HEK293 (cell line): ENCODE measurements around the gene PFDN6.
A peak's percentile ranks its signal among the peaks of the same experiment; 100 is the strongest.

Source experiments
- CTCF ChIA-PET: fragments of 350-600 bp; formaldehyde crosslinking; extraction: SDS; loops from one replicate; lab custom pipeline; 2021; ENCODE audit warnings: antibody characterized with exemption; lab: Yijun Ruan, JAX
- POLR2A ChIA-PET: fragments of 300-600 bp; formaldehyde crosslinking; extraction: SDS; loops from one replicate; lab custom pipeline; 2020; ENCODE audit warnings: antibody characterized with exemption, inconsistent platforms; lab: Yijun Ruan, JAX
- H3K27ac ChIP-seq: fragments of 200-500 bp; sonication (Bioruptor generic); 2 replicates; pipeline ENCODE4 v1.5.1; 2014; ENCODE audit warnings: low read depth, low read length, control low read depth, inconsistent platforms; ENCODE audit errors: extremely low read depth
- H3K36me3 ChIP-seq, 2 experiments: fragments of 200-500 bp in 1 of 2; sonication (Bioruptor generic) in 1 of 2; 1 replicate in 1 of 2; 2 replicates in 1 of 2; pipeline ENCODE4 v1.5.1; 2014 to 2017; ENCODE audit warnings: inconsistent platforms in 2 of 2, low read length in 2 of 2; ENCODE audit not compliant: control insufficient read depth in 2 of 2, insufficient read depth in 1 of 2
- H3K4me1 ChIP-seq: fragments of 200-500 bp; sonication (Bioruptor generic); 2 replicates; pipeline ENCODE4 v1.5.1; 2014; ENCODE audit warnings: mild to moderate bottlenecking, low read length, inconsistent platforms; ENCODE audit not compliant: control insufficient read depth, insufficient read depth
- H3K4me3 ChIP-seq: 2 replicates; pipeline ENCODE4 v1.5.1; 2011; ENCODE audit warnings: low read depth, mild to moderate bottlenecking, control low read depth, low read length, moderate library complexity
- H3K9me3 ChIP-seq: fragments of 200-500 bp; sonication (Bioruptor generic); 2 replicates; pipeline ENCODE4 v1.5.1; 2014; ENCODE audit warnings: low read depth, low read length, inconsistent platforms; ENCODE audit not compliant: control insufficient read depth, insufficient read depth
- BCL11B ChIP-seq: fragments of 450-650 bp; formaldehyde crosslinking; IDR thresholded peaks from 2 replicates; pipeline ENCODE4 v1.5.1; 2016; ENCODE audit warnings: low read depth, missing biosample characterization, missing genetic modification characterization
- GFI1B ChIP-seq: fragments of 450-650 bp; formaldehyde crosslinking; IDR thresholded peaks from 2 replicates; pipeline ENCODE4 v1.5.1; 2016; ENCODE audit warnings: missing biosample characterization, missing genetic modification characterization
- GLIS2 ChIP-seq: fragments of 450-650 bp; formaldehyde crosslinking; IDR thresholded peaks from 2 replicates; pipeline ENCODE4 v1.5.1; 2016; ENCODE audit warnings: missing biosample characterization, missing genetic modification characterization
- IKZF3 ChIP-seq: fragments of 450-650 bp; IDR thresholded peaks from 2 replicates; pipeline ENCODE4 v1.5.0; 2018; ENCODE audit warnings: missing biosample characterization, mild to moderate bottlenecking, missing genetic modification characterization, moderate library complexity
- KLF9 ChIP-seq: fragments of 450-650 bp; formaldehyde crosslinking; IDR thresholded peaks from 2 replicates; pipeline ENCODE4 v1.5.1; 2016; ENCODE audit warnings: missing biosample characterization, missing genetic modification characterization, low read depth
- PATZ1 ChIP-seq: fragments of 450-650 bp; formaldehyde crosslinking; IDR thresholded peaks from 2 replicates; pipeline ENCODE4 v1.5.1; 2016; ENCODE audit warnings: missing biosample characterization, missing genetic modification characterization
- SP7 ChIP-seq: fragments of 450-650 bp; formaldehyde crosslinking; IDR thresholded peaks from 2 replicates; pipeline ENCODE4 v1.5.1; 2016; ENCODE audit warnings: missing biosample characterization, missing genetic modification characterization
- ZBTB17 ChIP-seq: fragments of 450-650 bp; formaldehyde crosslinking; IDR thresholded peaks from 2 replicates; pipeline ENCODE4 v1.5.1; 2016; ENCODE audit warnings: missing biosample characterization, missing genetic modification characterization
- ZBTB48 ChIP-seq: fragments of 450-650 bp; formaldehyde crosslinking; IDR thresholded peaks from 2 replicates; pipeline ENCODE4 v1.5.1; 2016; ENCODE audit warnings: missing biosample characterization, missing genetic modification characterization
- ZBTB6 ChIP-seq: fragments of 450-650 bp; formaldehyde crosslinking; IDR thresholded peaks from 2 replicates; pipeline ENCODE4 v1.5.1; 2017; ENCODE audit warnings: missing biosample characterization, missing genetic modification characterization
- ZBTB7A ChIP-seq: fragments of 450-650 bp; formaldehyde crosslinking; IDR thresholded peaks from 2 replicates; pipeline ENCODE4 v1.5.1; 2016; ENCODE audit warnings: low read depth, missing biosample characterization, missing genetic modification characterization
- ZFHX2 ChIP-seq: fragments of 450-650 bp; formaldehyde crosslinking; conservative IDR thresholded peaks from 2 replicates; pipeline ENCODE4 v1.5.1; 2016; ENCODE audit warnings: missing biosample characterization, missing genetic modification characterization
- ZNF138 ChIP-seq: fragments of 450-650 bp; formaldehyde crosslinking; IDR thresholded peaks from 2 replicates; pipeline ENCODE4 v1.5.1; 2016; ENCODE audit warnings: missing biosample characterization, missing genetic modification characterization, borderline replicate concordance
- ZNF184 ChIP-seq: fragments of 450-650 bp; IDR thresholded peaks from 2 replicates; pipeline ENCODE4 v1.5.1; 2018; ENCODE audit warnings: missing biosample characterization, mild to moderate bottlenecking, missing genetic modification characterization
- ZNF2 ChIP-seq: fragments of 450-650 bp; formaldehyde crosslinking; IDR thresholded peaks from 2 replicates; pipeline ENCODE4 v1.5.1; 2016; ENCODE audit warnings: missing biosample characterization, missing genetic modification characterization
- ZNF23 ChIP-seq: fragments of 450-650 bp; formaldehyde crosslinking; IDR thresholded peaks from 2 replicates; pipeline ENCODE4 v1.5.1; 2016; ENCODE audit warnings: missing biosample characterization, missing genetic modification characterization, borderline replicate concordance
- ZNF266 ChIP-seq: fragments of 450-650 bp; formaldehyde crosslinking; IDR thresholded peaks from 2 replicates; pipeline ENCODE4 v1.5.1; 2016; ENCODE audit warnings: missing biosample characterization, missing genetic modification characterization, low read depth
- ZNF274 ChIP-seq, 2 experiments: fragments of 200-500 bp in 1 of 2; fragments of 450-650 bp in 1 of 2; sonication (Bioruptor generic) in 1 of 2; formaldehyde crosslinking in 1 of 2; IDR thresholded peaks; 2 replicates each; pipeline versions ENCODE4 v1.5.1 to v1.6.1; 2014 to 2016; ENCODE audit warnings: borderline replicate concordance in 1 of 2, inconsistent platforms in 1 of 2, low read length in 1 of 2, missing biosample characterization in 1 of 2, missing genetic modification characterization in 1 of 2
- ZNF335 ChIP-seq: fragments of 450-650 bp; formaldehyde crosslinking; conservative IDR thresholded peaks from 2 replicates; pipeline ENCODE4 v1.5.1; 2016; ENCODE audit warnings: missing biosample characterization, missing genetic modification characterization
- ZNF37A ChIP-seq: fragments of 450-650 bp; IDR thresholded peaks from 2 replicates; pipeline ENCODE4 v1.5.1; 2018; ENCODE audit warnings: missing biosample characterization, missing genetic modification characterization
- ZNF391 ChIP-seq: fragments of 450-650 bp; formaldehyde crosslinking; IDR thresholded peaks from 2 replicates; pipeline ENCODE4 v1.5.1; 2016; ENCODE audit warnings: low read depth, missing biosample characterization, missing genetic modification characterization, borderline replicate concordance
- ZNF449 ChIP-seq: fragments of 450-650 bp; formaldehyde crosslinking; IDR thresholded peaks from 2 replicates; pipeline ENCODE4 v1.5.1; 2017; ENCODE audit warnings: missing biosample characterization, mild to moderate bottlenecking, missing genetic modification characterization, moderate library complexity
- ZNF501 ChIP-seq: fragments of 450-650 bp; formaldehyde crosslinking; IDR thresholded peaks from 2 replicates; pipeline ENCODE4 v1.5.1; 2016; ENCODE audit warnings: missing biosample characterization, missing genetic modification characterization
- ZNF555 ChIP-seq: fragments of 450-650 bp; formaldehyde crosslinking; conservative IDR thresholded peaks from 2 replicates; pipeline ENCODE4 v1.5.1; 2017; ENCODE audit warnings: missing biosample characterization, mild to moderate bottlenecking, missing genetic modification characterization, inconsistent platforms
- ZNF610 ChIP-seq: fragments of 450-650 bp; formaldehyde crosslinking; IDR thresholded peaks from 2 replicates; pipeline ENCODE4 v1.5.1; 2016; ENCODE audit warnings: missing biosample characterization, missing genetic modification characterization, borderline replicate concordance
- ZNF658 ChIP-seq: fragments of 450-650 bp; formaldehyde crosslinking; IDR thresholded peaks from 2 replicates; pipeline ENCODE4; 2016; ENCODE audit warnings: missing biosample characterization, missing genetic modification characterization
- ZNF660 ChIP-seq: fragments of 450-650 bp; IDR thresholded peaks from 2 replicates; pipeline ENCODE4 v1.5.1; 2018; ENCODE audit warnings: missing biosample characterization, mild to moderate bottlenecking, missing genetic modification characterization
- ZNF664 ChIP-seq: fragments of 450-650 bp; formaldehyde crosslinking; IDR thresholded peaks from 2 replicates; pipeline ENCODE4 v1.5.1; 2016; ENCODE audit warnings: missing biosample characterization, missing genetic modification characterization

The PFDN6 gene

GRCh38 chr6:33248932-33249731, 40.3 kb upstream of the PFDN6 start (continued):
- TF ChIP-seq ZNF274 (IDR thresholded peaks at IDR 0.05; ENCODE audit: low read length) = no peak
- TF ChIP-seq ZNF274 (tag by site-specific recombination; IDR thresholded peaks at IDR 0.05; ENCODE audit: borderline replicate concordance) = no peak
- TF ChIP-seq PATZ1 (tag by site-specific recombination) = peak; percentile 53; the same call in 1 of the 2 replicates
- TF ChIP-seq SP7 = peak; percentile 10; the same call in 1 of the 2 replicates
- peak; percentile 19; the same call in 1 of the 2 replicates for TF ChIP-seq KLF9 (tag by site-specific recombination)
- TF ChIP-seq ZNF449 (tag by site-specific recombination) = no peak
- peak; percentile 63 for TF ChIP-seq BCL11B (tag by site-specific recombination)
- TF ChIP-seq ZNF23 (tag by site-specific recombination) = no peak
- TF ChIP-seq IKZF3 (tag by site-specific recombination) = peak; percentile 96
- TF ChIP-seq ZNF555 (tag by site-specific recombination) = no peak
- peak; percentile 37; the same call in 1 of the 2 replicates for TF ChIP-seq ZBTB7A (tag by site-specific recombination)
- TF ChIP-seq ZNF658 (tag by site-specific recombination) = no peak
- peak; percentile 97 for TF ChIP-seq ZNF610 (tag by site-specific recombination)
- peak; percentile 96 for TF ChIP-seq ZNF335 (tag by site-specific recombination)

- POLR2A ChIA-PET = interaction anchor here (0.6 to 4.8 kb wide), 25 partner anchors 10 to 355 kb away, joined by 3 to 65 read pairs (median 5); partner anchors contain the start of genes B3GALT4, HSD17B8, PFDN6 and RGL2
- H3K36me3 ChIP-seq = peaks cover 14 to 20% of the 10 kb centered on the region in 2 experiments; a peak in 2 of 3 replicates
- peaks cover 12% of the 10 kb centered on the region for H3K4me1 ChIP-seq
- H3K27ac ChIP-seq = peak overlapping the region; percentile 81
- peak overlapping the region; percentile 62 for H3K4me3 ChIP-seq
- CTCF ChIA-PET = interaction anchor here (0.6 to 6.1 kb wide), 20 partner anchors 10 to 411 kb away, joined by 3 to 76 read pairs (median 12); partner anchors contain the start of genes HSD17B8, RING1, RPS18 and TAP2
- no peaks in the 10 kb centered on the region for H3K9me3 ChIP-seq
- TF ChIP-seq ZNF266 (tag by site-specific recombination) = no peak
- TF ChIP-seq ZNF391 (tag by site-specific recombination) = 0 out of 2 replicates have a peak, but pooled peaks have one; percentile 22
- no peak for TF ChIP-seq ZNF664 (tag by site-specific recombination)
- 0 out of 2 replicates have a peak, but pooled peaks have one; percentile 26 for TF ChIP-seq GFI1B
- TF ChIP-seq ZBTB6 = peak; percentile 63; the same call in 1 of the 2 replicates
- peak; percentile 25; the same call in 1 of the 2 replicates for TF ChIP-seq ZNF184 (tag by site-specific recombination)
- TF ChIP-seq ZFHX2 (tag by site-specific recombination) = 0 out of 2 replicates have a peak, but pooled peaks have one; percentile 48
- TF ChIP-seq GLIS2 (tag by site-specific recombination) = peak; percentile 15; the same call in 1 of the 2 replicates
- no peak for TF ChIP-seq ZNF138
- TF ChIP-seq ZNF660 (tag by site-specific recombination) = peak; percentile 9; the same call in 1 of the 2 replicates
- TF ChIP-seq ZNF37A (tag by site-specific recombination) = no peak
- TF ChIP-seq ZBTB48 (tag by site-specific recombination) = peak; percentile 69
- peak; percentile 39; the same call in 1 of the 2 replicates for TF ChIP-seq ZNF2 (tag by site-specific recombination)
- TF ChIP-seq ZBTB17 (tag by site-specific recombination) = peak; percentile 69; the same call in 1 of the 2 replicates
- 0 out of 2 replicates have a peak, but pooled peaks have one; percentile 29 for TF ChIP-seq ZNF501 (tag by site-specific recombination)
Measured at GRCh38 chr6:33249732-33250630, 39.4 kb upstream of the PFDN6 start.
